HAP-1 (cell line): Measurements from ENCODE around the gene BMS1.
A peak's percentile ranks its signal among the peaks of the same experiment; 100 is the strongest.
"Not testable (repeated sequence)": the region's sequence is repeated elsewhere in the genome, so short reads cannot be mapped to it uniquely, and the experiment has no call there.

Source experiments
- DNase-seq, 2 experiments: peaks; one replicate each; pipeline ENCODE4 v3.0.0-alpha.2; 2016 to 2020; ENCODE audit warnings: low spot score in 2 of 2
- H3K27me3 ChIP-seq: fragments of 250-450 bp; sonication (Bioruptor Pico); 2 replicates; pipeline ENCODE4 v1.5.1; 2020; ENCODE audit warnings: low read depth, mild to moderate bottlenecking, moderate library complexity
- H3K36me3 ChIP-seq: fragments of 250-450 bp; sonication (Bioruptor Pico); replicated peaks from 2 replicates; pipeline ENCODE4 v1.5.1; 2020; ENCODE audit warnings: mild to moderate bottlenecking
- H3K4me1 ChIP-seq: fragments of 250-450 bp; sonication (Bioruptor Pico); 2 replicates; pipeline ENCODE4 v1.5.1; 2020; ENCODE audit warnings: mild to moderate bottlenecking
- H3K4me3 ChIP-seq: fragments of 250-450 bp; sonication (Bioruptor Pico); 2 replicates; pipeline ENCODE4 v1.5.1; 2020; ENCODE audit warnings: mild to moderate bottlenecking, moderate library complexity
- H3K9me3 ChIP-seq: fragments of 250-450 bp; sonication (Bioruptor Pico); 2 replicates; pipeline ENCODE4 v1.5.1; 2020; ENCODE audit warnings: mild to moderate bottlenecking, moderate library complexity
- in situ Hi-C: fragments of 300-500 bp; cut with MboI; formaldehyde crosslinking; loops from 3 replicates; pipeline ENCODE4 v1.14.3; 2020; ENCODE audit warnings: low sequenced_read_pairs, inconsistent platforms, mixed read lengths

The BMS1 gene

DNA sequence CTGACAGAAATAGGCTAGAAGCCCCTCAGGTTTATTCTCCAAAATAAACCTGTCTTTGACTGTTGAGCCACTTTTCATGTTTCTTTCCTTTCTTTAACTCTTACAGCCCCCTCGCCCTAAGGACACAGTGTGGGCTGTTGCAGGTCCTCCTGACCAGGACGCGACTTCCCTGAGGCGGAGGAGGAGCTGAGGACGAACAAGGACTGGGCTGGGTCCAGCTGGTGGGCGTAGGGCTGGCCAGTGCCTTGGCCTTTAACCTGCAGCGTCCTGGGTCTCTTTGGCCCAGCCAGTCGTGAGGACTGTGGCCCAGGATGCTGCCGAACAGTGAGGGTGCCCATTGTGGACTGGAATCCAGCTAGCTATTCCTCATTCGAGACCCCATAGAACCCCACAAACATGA, 13.4 kb upstream of the BMS1 start:
- no peak for DNase-seq
- Histone ChIP-seq H3K4me3 (no peak overlapping the region), H3K36me3 (no peaks in the 10 kb centered on the region), H3K9me3 (no peaks in the 10 kb centered on the region), H3K27me3 (no peaks in the 10 kb centered on the region), H3K4me1 (no peaks in the 10 kb centered on the region)
- in situ Hi-C loops = no loop called here

DNA sequence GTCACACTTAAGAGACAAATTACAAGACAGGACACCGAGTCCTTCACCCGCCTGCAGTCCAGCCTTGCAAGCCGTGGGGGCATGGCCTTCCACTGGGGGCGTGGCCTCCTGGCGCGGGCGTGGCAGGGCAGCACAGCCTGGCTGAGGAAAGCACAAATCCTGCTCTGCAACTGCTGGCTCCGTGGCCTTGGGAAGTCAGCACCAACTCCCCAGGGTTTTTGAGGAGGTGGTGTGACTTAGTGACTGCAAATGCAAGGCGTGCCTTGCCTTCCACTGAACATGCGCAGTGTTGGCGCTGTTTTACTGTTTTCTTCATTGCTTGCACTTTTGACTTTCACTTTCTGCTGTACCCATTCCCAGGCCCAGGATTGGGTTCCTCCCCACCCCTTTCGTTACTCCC, 12.9 kb upstream of the BMS1 start:
- in situ Hi-C loops = no loop called here
- Histone ChIP-seq H3K4me3 (no peak overlapping the region), H3K27me3 (no peaks in the 10 kb centered on the region), H3K36me3 (no peaks in the 10 kb centered on the region), H3K4me1 (no peaks in the 10 kb centered on the region), H3K9me3 (no peaks in the 10 kb centered on the region)
- DNase-seq = no peak

DNA sequence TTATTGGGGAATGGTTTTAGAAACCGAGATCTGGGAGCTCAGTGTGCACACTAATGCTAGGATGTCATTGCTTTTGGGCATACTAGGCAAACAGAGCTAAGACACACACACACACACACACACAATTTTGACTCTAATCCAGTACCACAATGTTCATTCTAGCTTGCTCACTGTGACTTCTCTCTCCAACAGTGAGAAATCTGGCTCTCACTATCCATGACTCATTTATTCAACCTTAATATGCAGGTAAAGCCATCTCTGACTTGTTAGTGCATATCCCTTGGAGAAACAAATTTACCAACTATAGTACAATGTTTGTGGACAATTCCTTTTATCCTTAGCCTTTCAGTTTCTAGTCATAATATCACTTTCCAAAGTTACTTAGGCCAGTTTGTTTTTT, 5.9 kb upstream of the BMS1 start:
- in situ Hi-C loops = no loop called here
- H3K27me3 ChIP-seq = no peaks in the 10 kb centered on the region

DNA sequence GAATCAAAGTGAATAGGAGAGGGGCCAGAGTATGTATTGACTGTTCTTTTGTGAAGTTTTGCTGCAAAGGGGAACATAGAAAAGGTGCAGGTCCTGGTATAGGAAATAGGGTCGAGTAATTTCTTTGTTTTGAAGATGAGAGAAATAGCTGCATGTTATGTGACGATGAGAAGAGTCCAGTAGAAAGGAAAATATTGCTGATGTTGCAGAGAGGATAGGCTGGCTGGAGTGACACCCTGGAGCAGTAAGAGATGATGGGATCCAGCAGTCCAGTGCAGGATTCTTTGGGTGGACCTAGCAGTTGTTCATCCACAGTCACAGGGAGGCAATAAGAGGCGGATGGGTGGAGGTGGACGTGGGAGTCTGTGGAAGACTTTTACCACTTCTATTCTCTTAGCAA, 2.1 kb upstream of the BMS1 start:
- no peak for DNase-seq
- in situ Hi-C loops = no loop called here
- no peaks in the 10 kb centered on the region; the same call in 1 of the 2 replicates for H3K36me3 ChIP-seq
- H3K4me1 ChIP-seq = peaks cover 3% of the 10 kb centered on the region; the same call in 1 of the 2 replicates
- no peak overlapping the region for H3K4me3 ChIP-seq
- no peaks in the 10 kb centered on the region for H3K27me3 ChIP-seq
- no peaks in the 10 kb centered on the region for H3K9me3 ChIP-seq

More for the DNA sequence above, 5.9 kb upstream of the BMS1 start:
- DNase-seq = no peak
- Histone ChIP-seq H3K36me3 (no peaks in the 10 kb centered on the region), H3K4me3 (no peak overlapping the region), H3K9me3 (no peaks in the 10 kb centered on the region), H3K4me1 (no peaks in the 10 kb centered on the region)

DNA sequence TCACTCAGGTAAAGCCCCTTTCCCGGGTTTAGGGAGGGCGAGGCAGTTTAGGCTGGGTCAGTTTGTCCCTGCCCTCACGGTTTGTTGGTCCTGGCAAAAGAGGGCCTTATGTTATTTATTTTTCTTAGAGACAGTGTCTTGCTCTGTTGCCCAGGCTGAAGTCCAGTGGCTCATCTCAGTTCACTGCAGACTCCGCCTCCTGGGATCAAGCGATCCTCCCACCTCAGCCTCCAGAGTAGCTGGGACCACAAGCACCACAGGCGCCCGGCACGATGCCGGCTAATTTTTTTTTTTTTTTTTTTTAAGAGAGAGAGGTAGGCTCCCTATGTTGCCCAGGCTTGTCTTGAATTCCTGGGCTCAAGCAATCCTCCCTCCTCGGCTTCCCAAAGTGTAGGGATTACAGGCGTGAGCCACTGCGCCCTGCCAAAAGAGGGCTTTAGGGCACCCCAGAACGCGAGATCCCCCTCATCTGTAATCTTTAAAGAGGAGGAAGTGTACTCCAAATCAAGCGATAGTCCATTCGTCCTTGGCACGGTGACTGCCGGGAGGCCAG, 626 bp upstream of the BMS1 start:
- Histone ChIP-seq H3K4me3 (peak overlapping the region; percentile 97), H3K27me3 (no peaks in the 10 kb centered on the region), H3K36me3 (peaks cover 8% of the 10 kb centered on the region), H3K9me3 (no peaks in the 10 kb centered on the region), H3K4me1 (peaks cover 3% of the 10 kb centered on the region; the same call in 1 of the 2 replicates)
- in situ Hi-C loops = no loop called here
- DNase-seq = no peak

DNA sequence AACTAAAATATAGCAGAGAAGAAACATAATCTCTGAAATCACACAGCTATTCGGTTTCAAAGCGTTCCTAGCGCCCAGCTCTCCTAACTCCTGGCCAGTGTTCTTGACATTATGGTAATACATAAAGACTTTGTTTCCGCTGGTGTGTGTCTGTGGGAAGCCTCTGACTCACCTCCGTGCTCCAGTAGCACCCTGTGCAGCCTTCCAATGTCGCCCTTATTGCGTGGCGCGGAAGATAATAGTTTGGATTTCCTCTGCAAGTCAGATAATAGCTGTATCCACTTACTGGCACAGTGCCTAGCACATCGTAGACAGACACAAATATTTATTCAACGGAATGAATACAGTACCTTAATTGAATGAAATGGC, 570 bp downstream of the BMS1 start:
- Histone ChIP-seq H3K36me3 (peaks cover 16% of the 10 kb centered on the region), H3K27me3 (no peaks in the 10 kb centered on the region), H3K4me3 (peak overlapping the region; percentile 97), H3K4me1 (peaks cover 3% of the 10 kb centered on the region; the same call in 1 of the 2 replicates), H3K9me3 (no peaks in the 10 kb centered on the region)
- in situ Hi-C loops = no loop called here
- DNase-seq = peak; percentile 11 to 18

DNA sequence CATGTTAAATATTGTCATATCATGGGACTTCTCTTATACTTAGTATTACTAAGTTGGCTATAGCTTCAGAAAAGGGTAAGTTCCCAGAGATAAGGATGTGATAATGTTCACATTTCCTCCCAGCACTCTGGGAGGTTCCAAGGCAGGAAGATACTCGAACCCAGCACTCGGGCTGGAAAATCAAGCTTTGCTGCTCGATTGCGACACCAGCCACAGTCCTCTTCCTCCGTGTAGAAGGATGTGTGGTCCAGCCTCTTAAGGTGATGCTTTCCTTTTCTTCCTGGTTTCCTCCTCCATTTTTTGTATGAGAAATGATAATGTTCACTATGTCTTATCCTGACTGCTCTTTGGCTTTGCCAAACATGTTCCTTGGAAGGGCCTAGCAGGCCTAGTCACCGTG, 3.2 kb downstream of the BMS1 start:
- H3K36me3 ChIP-seq = peaks cover 34% of the 10 kb centered on the region
- in situ Hi-C loops = no loop called here
- no peak overlapping the region for H3K4me3 ChIP-seq
- no peaks in the 10 kb centered on the region for H3K27me3 ChIP-seq
- no peak for DNase-seq
- H3K9me3 ChIP-seq = no peaks in the 10 kb centered on the region
- peaks cover 3% of the 10 kb centered on the region; the same call in 1 of the 2 replicates for H3K4me1 ChIP-seq

DNA sequence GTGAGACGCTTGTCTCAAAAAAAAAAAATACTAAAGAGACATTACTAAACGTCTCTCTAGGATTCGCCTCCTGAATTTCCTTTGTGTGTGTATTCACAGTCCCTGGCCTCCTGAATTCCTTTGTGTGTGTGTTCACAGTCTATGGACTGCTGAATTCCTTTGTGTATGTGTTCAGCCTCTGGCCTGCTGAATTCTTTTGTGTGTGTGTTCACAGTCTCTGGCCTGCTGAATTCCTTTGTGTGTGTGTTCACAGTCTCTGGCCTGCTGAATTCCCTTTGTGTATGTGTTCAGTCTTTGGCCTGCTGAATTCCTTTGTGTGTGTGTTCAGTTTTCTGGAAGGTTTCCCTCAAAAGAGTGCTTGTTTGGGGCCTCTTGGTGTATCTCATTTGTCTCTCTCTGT, 8.2 kb downstream of the BMS1 start:
- peaks cover 66% of the 10 kb centered on the region for H3K36me3 ChIP-seq
- no peaks in the 10 kb centered on the region for H3K4me1 ChIP-seq
- in situ Hi-C loops = no loop called here

DNA sequence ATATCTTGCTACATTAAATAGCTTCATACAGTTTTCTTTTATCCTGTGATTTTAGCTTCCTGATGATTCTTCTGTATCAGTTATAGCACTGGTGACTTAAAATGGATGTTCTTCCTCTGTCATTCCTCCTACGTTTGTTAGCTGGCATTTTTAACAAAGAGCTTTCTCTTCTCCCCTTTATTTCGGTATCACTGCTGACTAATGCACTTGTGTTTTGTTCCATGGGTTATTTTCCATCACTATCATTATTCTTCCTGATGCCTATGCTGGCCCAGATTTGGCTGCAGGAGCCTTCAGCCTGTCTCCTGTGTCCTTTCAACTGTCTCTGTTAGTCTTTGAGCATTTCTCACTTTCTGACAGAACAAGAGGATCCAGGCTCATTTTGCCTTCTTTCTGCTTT, 13.1 kb downstream of the BMS1 start:
- DNase-seq = no peak
- Histone ChIP-seq H3K27me3 (no peaks in the 10 kb centered on the region), H3K4me1 (no peaks in the 10 kb centered on the region), H3K36me3 (peaks cover 83% of the 10 kb centered on the region), H3K9me3 (no peaks in the 10 kb centered on the region), H3K4me3 (no peak overlapping the region)
- in situ Hi-C loops = no loop called here

More for the DNA sequence above, 8.2 kb downstream of the BMS1 start:
- Histone ChIP-seq H3K9me3 (no peaks in the 10 kb centered on the region), H3K4me3 (no peak overlapping the region), H3K27me3 (no peaks in the 10 kb centered on the region)
- DNase-seq = no peak

DNA sequence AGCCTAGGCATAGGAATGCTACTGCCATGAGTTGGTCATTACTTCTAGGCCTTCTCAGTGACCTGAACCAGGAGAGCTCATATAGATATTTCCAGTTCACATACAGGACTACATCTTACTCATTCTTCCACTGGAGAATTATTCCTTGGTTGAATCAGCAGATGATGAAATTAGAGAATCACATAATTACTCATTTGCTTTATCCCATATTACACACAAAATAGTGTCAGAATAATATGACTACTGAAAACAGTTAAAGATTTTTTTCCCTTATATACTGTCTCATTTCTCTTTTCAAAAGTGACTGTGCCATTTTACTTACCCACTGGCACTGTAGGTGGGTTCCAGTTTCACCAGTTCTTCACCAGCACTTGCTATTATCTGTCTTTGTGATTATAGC, 18.5 kb downstream of the BMS1 start:
- Histone ChIP-seq H3K27me3 (no peaks in the 10 kb centered on the region), H3K36me3 (peaks cover 89% of the 10 kb centered on the region), H3K4me3 (no peak overlapping the region), H3K4me1 (no peaks in the 10 kb centered on the region), H3K9me3 (no peaks in the 10 kb centered on the region)
- in situ Hi-C loops = no loop called here
- no peak for DNase-seq

DNA sequence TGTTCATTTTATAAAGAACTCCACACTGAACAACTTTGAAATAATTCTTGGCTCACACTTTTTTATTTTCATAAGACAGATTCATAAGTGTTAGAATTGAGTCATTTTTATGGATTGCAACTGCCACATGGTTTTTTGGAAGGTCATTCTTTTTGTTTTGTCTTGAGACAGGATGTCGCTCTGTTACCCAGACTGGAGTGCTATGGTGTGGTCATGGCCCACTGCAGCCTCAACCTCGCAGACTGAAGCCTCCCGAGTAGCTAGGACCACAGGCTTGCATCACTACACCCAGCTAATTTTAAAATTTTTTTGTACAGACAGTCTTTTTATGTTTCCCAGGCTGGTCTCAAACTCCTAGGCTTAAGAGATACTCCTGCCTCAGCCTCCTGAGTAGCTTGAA, 20.3 kb downstream of the BMS1 start:
- DNase-seq = no peak
- peaks cover 86% of the 10 kb centered on the region for H3K36me3 ChIP-seq
- H3K4me3 ChIP-seq = no peak overlapping the region
- H3K9me3 ChIP-seq = no peaks in the 10 kb centered on the region
- in situ Hi-C loops = no loop called here
- no peaks in the 10 kb centered on the region for H3K4me1 ChIP-seq
- no peaks in the 10 kb centered on the region for H3K27me3 ChIP-seq

DNA sequence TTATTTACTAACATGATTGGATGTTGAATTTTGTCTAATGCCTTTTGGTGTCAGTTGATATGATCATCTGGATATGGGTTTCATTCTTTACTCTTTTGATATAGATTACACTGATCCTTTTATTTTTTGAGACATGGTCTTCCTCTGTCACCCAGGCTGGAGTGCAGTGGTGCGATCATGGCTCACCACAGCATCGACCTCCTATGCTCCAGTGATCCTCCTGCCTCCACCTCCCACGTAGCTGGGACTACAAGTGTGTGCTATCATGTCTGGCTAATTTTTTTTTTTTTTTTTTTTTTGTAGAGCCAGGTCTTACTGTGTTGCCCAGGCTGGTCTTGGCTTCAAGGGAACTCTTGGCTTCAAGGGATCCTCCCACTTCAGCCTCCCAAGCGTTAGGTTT, 27.1 kb downstream of the BMS1 start:
- no peak for DNase-seq
- no peak overlapping the region for H3K4me3 ChIP-seq
- no peaks in the 10 kb centered on the region for H3K4me1 ChIP-seq
- no peaks in the 10 kb centered on the region for H3K27me3 ChIP-seq
- H3K9me3 ChIP-seq = no peaks in the 10 kb centered on the region
- H3K36me3 ChIP-seq = peaks cover 31% of the 10 kb centered on the region
- in situ Hi-C loops = no loop called here

DNA sequence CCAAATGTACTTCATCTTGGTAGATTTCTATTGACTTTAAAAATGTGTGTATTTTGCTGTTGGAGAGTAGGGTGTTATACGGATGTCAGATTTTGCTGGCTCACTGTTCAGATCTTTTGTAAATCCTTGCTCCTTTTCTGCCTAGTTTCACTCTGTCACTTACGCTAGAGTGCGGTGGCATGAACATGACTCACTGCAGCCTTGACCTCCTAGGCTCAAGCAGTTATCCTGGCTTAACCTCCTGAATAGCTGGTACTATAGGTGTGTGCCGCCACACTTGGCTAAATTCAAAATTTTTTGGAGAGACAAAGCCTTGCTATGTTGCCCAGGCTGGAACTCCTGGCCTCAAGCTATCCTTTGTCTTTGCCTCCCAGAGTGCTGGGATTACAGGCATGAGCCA, 29.4 kb downstream of the BMS1 start:
- peaks cover 4% of the 10 kb centered on the region for H3K4me1 ChIP-seq
- peaks cover 12% of the 10 kb centered on the region for H3K36me3 ChIP-seq
- in situ Hi-C loops = no loop called here
- H3K9me3 ChIP-seq = no peaks in the 10 kb centered on the region
- no peak overlapping the region for H3K4me3 ChIP-seq
- no peaks in the 10 kb centered on the region for H3K27me3 ChIP-seq
- DNase-seq = no peak

DNA sequence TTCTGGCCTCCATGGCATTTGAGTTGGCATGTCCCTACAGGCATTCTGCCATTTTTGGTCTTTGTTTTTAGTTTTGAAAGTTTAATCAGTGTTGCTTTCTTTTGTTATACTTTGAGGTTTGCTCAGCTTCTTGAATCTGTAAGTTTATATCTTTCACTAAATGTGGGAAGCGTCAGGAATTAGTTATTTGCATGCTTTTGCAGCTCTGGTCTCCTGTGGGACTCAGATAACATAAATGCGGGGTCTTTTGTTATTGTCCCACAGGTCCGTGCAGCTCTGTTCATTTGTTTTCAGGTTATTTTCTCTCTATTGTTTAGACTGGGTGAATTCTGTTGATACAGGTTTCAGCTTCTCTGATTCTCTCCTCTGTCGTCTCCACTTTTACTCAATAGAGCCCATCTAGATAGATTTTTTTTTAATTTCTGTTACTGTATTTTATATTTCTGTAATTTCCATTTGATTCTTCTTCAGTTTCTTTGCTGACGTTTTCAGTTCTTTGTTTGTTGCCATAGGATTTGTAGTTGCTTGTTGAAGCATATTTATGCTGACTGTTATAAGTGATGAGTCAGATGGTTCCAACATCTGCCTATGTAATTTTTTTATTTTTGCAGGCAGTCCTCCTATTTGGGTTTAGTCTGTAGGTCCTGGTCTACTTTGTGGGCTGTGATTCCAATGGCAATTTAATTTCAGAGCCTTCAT, 31.5 kb downstream of the BMS1 start:
- H3K36me3 ChIP-seq = peaks cover 10% of the 10 kb centered on the region

DNA sequence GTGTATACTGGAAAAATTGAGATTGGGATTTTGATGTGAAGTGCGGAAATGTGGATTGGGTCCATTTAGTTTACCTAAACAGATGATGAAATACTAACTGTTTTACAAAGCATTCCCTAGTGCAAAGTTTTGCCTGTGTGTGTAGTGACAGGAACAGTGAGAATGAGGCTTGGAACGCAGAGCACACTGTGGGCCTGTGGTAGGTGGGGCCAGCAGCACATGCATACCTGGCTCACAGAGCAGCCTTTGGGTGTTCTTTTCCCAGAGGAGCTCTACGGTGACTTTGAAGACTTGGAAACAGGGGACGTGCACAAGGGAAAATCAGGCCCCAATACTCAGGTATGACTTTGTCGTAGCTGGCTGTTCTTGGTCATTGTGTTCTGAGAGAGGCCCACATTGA, 33.7 kb downstream of the BMS1 start:
- H3K36me3 ChIP-seq, H3K4me3 ChIP-seq, H3K9me3 ChIP-seq, DNase-seq, H3K27me3 ChIP-seq, in situ Hi-C loops, H3K4me1 ChIP-seq: not testable (repeated sequence)

More for the DNA sequence above, 31.5 kb downstream of the BMS1 start:
- DNase-seq, H3K27me3 ChIP-seq, in situ Hi-C loops, H3K9me3 ChIP-seq, H3K4me3 ChIP-seq, H3K4me1 ChIP-seq: not testable (repeated sequence)
